CD4-positive, alpha-beta T cell treated with Interleukin-1 beta for 1 hour (primary cell): ENCODE data around the gene RCN1.
A peak's percentile ranks its signal among the peaks of the same experiment; 100 is the strongest.
"Not testable (repeated sequence)": the region's sequence is repeated elsewhere in the genome, so short reads cannot be mapped to it uniquely, and the experiment has no call there.

Experiments used
- DNase-seq, 2 donors: peaks; one replicate each; pipeline ENCODE4 v3.0.0-alpha.2; 2020 to 2022

The RCN1 gene

GRCh38 chr11:32090545-32091370 lies at the start of gene RCN1:
Gene RCN1, plus strand, starts transcription at chr11:32091074. Its CDS starts 123 bp downstream, at chr11:32091197.
- DNase-seq: peak; percentile 27 to 37

DNA sequence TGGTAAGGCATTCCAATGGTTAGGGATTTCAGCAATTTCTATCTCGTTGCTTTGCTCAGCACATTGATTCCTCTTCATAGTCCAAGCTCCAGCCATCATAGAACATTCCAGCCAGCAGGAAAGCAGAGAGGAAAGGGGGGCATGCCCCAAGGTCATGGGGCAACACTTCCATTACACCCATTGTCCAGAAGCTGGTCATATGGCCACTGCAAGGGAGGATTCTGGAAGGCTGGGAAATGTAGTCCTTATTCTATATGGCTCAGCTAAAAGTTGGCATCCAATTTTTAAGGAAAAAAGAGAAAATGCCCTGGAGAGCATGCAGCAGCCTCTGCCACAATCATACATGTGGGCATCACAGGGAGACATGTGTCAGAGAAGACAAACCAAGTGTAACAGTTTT lies 47.1 kb upstream of the RCN1 start:
- DNase-seq: no peak

GRCh38 chr11:32044158-32044863 lies 46.6 kb upstream of the RCN1 start:
- no peak for DNase-seq

DNA sequence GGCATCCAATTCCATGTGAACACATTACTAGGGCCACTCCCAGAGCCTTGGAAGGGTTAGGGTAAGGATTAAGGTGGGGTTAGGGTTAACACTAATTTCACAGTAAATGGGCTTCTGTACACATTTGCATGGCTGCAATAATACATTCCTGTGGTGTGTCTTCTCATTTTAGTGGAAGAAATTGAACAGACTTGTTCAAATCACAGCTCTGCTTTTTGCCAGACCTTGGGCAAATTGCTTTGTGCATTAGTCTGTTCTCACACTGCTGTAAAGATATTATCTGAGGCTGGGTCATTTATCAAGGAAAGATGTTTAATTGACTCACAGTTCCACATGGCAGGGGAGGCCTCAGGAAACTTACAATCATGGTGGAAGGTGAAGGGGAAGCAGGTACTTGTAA lies 45.4 kb upstream of the RCN1 start:
- no peak for DNase-seq

DNA sequence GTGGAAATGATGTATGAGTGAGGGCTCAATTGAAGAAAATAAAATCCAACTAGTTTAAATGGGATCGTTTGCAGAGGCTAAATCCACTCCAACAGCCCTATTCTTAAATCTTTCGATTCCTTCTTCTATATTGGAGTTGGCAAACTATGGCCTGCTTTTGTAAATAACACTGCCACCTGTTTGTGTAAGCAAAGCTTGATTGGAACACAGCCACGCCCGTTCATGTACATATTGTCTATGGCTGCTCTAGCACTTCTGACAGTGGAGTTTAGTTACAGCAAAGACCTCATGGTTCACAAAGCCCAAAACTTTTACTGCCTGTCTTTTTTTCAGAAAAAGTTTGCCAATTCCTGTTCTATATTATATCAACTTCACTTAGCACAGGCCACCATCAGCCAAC lies 40.6 kb upstream of the RCN1 start:
- DNase-seq: no peak

GRCh38 chr11:32052215-32052614 lies 38.7 kb upstream of the RCN1 start:
- DNase-seq: peak; percentile 34 to 58

GRCh38 chr11:32053151-32053888 lies 37.6 kb upstream of the RCN1 start:
- no peak for DNase-seq

DNA sequence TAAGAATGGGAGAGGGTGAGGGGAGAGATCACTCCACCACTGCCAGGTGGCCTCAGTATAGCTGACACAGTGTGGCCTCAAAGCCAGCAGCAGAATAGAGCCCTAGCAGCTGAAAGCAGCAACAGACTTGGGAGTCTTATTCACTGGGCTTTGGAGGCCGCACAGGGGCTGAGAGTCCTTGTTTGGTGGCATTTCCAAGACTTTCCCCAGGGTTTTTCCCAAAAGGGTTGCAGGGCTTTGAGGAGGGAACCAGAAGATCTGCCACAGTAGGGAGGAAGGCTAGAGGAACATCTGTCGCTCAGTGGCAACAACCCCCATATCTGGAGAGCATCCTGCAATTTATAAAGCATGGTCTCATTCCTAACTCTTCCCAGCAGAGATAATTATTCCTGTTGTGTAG lies 35.0 kb upstream of the RCN1 start:
- DNase-seq: no peak

GRCh38 chr11:32056438-32056837 lies 34.4 kb upstream of the RCN1 start:
- DNase-seq: no peak

DNA sequence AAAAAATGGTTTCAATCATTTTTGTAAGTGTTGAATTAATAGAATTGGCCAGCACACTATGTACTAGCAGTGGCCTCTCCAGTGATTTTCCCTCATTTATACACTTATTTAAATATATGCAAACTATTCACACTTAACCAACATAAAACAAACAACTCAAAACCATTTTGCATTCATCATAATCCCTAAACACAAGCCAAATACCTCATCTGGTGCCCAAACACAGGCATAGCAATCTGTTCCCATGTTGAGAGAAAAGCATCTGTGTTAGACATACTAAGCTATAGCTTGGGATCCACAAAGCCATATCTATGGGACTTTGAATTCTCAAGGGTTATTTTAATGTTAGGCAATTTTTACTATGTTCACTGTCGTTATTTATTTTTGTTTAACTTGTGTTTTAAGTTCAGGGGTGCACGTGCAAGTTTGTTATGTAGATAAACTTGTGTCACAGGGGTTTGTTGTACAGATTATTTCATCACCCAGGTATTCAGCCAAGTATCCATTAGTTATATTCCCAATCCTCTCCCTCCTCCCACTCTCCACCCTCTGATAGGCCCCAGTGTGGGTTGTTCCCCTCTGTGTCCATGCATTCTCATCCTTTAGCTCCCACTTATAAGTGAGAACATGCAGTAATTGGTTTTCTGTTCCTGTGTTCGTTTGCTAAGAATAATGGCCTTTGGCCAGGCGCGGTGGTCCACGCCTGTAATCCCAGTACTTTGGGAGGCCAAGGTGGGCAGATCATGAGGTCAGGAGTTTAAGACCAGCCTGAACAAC lies 31.0 kb upstream of the RCN1 start:
- no peak for DNase-seq

GRCh38 chr11:32062540-32062939 lies 28.3 kb upstream of the RCN1 start:
- no peak for DNase-seq

DNA sequence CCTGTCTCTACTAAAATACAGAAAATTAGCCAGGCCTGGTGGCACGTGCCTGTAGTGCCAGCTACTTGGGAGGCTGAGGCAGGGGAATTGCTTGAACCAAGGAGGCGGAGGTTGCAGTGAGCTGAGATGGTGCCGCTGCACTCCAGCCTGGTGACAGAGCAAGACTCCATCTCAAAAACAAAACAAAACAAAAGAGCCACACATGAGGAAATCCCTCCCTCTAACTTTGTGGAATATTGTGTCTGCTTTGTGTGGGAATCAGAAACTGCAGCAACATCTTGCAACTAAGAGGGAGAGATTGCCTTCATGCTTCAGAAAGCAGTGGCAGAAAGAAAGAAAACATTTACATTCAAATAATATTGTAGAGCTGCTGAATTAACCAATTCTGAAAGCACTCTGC lies 27.8 kb upstream of the RCN1 start:
- not testable (repeated sequence) for DNase-seq

DNA sequence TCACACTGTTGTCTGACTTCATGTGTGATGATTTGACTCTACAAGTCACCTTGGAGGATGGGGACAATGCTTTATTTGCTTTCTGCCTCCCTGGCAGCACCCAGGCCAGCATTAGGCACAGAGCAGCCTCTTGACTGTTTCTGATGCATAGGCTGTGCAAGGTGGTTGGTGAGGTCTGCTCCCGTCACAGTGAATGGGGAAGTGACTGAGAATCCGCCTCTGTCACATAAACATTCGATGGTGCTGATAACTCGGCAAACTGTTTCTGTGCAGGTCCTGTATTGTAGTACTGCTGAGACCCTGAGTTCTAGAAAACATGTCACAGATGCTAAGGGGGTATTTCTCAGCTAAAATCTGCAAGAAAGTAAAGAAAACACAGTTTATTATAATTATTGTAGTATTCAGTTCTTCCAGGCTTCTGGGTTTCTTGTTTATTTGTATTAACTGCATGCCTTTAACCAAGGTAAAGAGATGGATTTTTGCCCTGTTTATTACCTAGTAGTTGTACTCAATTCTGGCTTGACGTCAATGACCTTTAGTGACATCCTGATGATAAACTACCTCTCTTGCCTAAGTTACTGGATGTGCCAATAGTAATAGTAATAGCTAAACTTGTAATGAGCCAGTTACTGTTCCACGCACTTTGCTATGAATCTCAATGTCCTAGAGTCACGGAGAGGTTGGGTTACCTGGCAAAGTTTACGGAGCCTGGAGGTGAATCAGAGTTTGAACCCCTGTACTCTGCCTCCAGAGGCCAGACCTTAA lies 24.8 kb upstream of the RCN1 start:
- DNase-seq: no peak

GRCh38 chr11:32068134-32068870 lies 22.6 kb upstream of the RCN1 start:
- DNase-seq: no peak

GRCh38 chr11:32069361-32070058 lies 21.4 kb upstream of the RCN1 start:
- no peak for DNase-seq

- DNase-seq: no peak
These were observed 20.2 kb upstream of the RCN1 start for GRCh38 chr11:32070692-32071091.

DNA sequence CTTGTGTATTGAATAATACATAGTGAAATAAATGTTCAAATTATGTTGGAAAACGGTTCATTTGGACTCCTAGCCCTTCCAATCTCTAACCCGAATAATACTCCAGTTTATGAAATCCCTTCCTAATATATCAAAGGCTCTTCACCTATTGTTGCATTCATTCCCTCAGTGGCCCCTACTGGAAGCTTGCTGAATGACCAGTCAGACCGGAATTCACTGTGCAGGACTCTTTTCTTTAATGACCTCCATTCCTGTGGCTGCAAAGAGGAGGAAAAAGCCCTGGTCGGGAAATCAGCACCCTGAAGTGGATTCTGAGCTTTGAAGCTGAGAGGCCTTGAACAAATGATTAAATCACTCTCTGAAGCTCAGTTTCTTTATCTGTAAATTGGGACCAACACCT lies 19.1 kb upstream of the RCN1 start:
- no peak for DNase-seq

GRCh38 chr11:32072872-32073643 lies 17.8 kb upstream of the RCN1 start:
- no peak for DNase-seq

GRCh38 chr11:32073644-32074026 lies 17.2 kb upstream of the RCN1 start:
- DNase-seq: no peak

DNA sequence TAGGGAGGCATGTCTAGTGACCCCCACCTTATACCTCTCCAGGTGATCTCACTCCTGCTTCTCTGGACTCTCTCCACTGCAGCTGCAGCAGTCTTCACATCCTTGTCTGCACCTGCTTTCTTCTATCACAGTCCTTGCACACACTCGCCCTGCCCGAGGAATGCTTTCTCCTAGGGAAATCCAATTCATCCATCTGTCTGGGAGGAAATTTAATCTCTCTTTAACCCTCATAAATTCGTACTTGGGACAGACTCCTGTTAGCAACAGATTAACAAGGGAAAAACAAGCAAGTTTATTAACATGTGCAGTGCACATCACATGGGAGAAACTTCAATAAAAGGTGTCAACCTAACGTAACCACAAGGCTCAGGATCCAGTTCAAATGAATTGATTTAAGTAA lies 11.3 kb upstream of the RCN1 start:
- no peak for DNase-seq
